Measurements from ENCODE around the gene FAM170B.

FAM170B gene

GRCh38 chr10:49131507-49132361, 2.1 kb downstream of the FAM170B start:
- in situ Hi-C loops (cut with MboI; ENCODE audit: low sequenced_read_pairs) = no loop called here

GRCh38 chr10:49129376-49129775, 4.4 kb downstream of the FAM170B start:
- in situ Hi-C loops (cut with MboI; ENCODE audit: low sequenced_read_pairs) = no loop called here

- in situ Hi-C loops (cut with MboI; ENCODE audit: low sequenced_read_pairs) = no loop called here
Observed at GRCh38 chr10:49128854-49129253, 5.0 kb downstream of the FAM170B start.

GRCh38 chr10:49123981-49124950, 9.6 kb downstream of the FAM170B start:
- in situ Hi-C loops (cut with MboI; ENCODE audit: low sequenced_read_pairs) = no loop called here

GRCh38 chr10:49120911-49121310, 12.9 kb downstream of the FAM170B start:
- in situ Hi-C loops (cut with MboI; ENCODE audit: low sequenced_read_pairs) = no loop called here

- in situ Hi-C loops (cut with MboI; ENCODE audit: low sequenced_read_pairs) = no loop called here
Observed at GRCh38 chr10:49119746-49120145, 14.1 kb downstream of the FAM170B start.

- in situ Hi-C loops (cut with MboI; ENCODE audit: low sequenced_read_pairs) = no loop called here
Observed at GRCh38 chr10:49118430-49119074, 15.3 kb downstream of the FAM170B start.

GRCh38 chr10:49117376-49118070, 16.3 kb downstream of the FAM170B start:
- in situ Hi-C loops (cut with MboI; ENCODE audit: low sequenced_read_pairs) = no loop called here

GRCh38 chr10:49116509-49117375, 17.1 kb downstream of the FAM170B start:
- in situ Hi-C loops (cut with MboI; ENCODE audit: low sequenced_read_pairs) = no loop called here

GRCh38 chr10:49115796-49116508, 17.9 kb downstream of the FAM170B start:
- in situ Hi-C loops (cut with MboI; ENCODE audit: low sequenced_read_pairs) = no loop called here

GRCh38 chr10:49115015-49115795, 18.6 kb downstream of the FAM170B start, which contains the start of gene VSTM4:
Gene VSTM4, minus strand, starts transcription at chr10:49115522. Its CDS starts 37 bp downstream, at chr10:49115485.
- in situ Hi-C loops (cut with MboI; ENCODE audit: low sequenced_read_pairs) = no loop called here

GRCh38 chr10:49114718-49115014, 19.2 kb downstream of the FAM170B start:
- in situ Hi-C loops (cut with MboI; ENCODE audit: low sequenced_read_pairs) = no loop called here

- in situ Hi-C loops (cut with MboI; ENCODE audit: low sequenced_read_pairs) = no loop called here
Observed at GRCh38 chr10:49113741-49114141, 20.1 kb downstream of the FAM170B start.

- in situ Hi-C loops (cut with MboI; ENCODE audit: low sequenced_read_pairs) = no loop called here
Observed at GRCh38 chr10:49112851-49113250, 21.0 kb downstream of the FAM170B start.

GRCh38 chr10:49112098-49112497, 21.7 kb downstream of the FAM170B start:
- in situ Hi-C loops (cut with MboI; ENCODE audit: low sequenced_read_pairs) = no loop called here

- in situ Hi-C loops (cut with MboI; ENCODE audit: low sequenced_read_pairs) = no loop called here
Observed at GRCh38 chr10:49111320-49111698, 22.5 kb downstream of the FAM170B start.

- in situ Hi-C loops (cut with MboI; ENCODE audit: low sequenced_read_pairs) = no loop called here
Observed at GRCh38 chr10:49110684-49111319, 23.0 kb downstream of the FAM170B start.

Data from HL-60/S4 treated with retinoic acid at 250 ng/mL for 4 days and 3 days (cell line).